ENCODE results near the gene MAGEB17. TPM values are rescaled to one million over a fixed set of nuclear protein-coding genes. Genes with fewer than 3 reads are reported as not detected.
A peak's percentile ranks its signal among the peaks of the same experiment; 100 is the strongest.
"Not testable (repeated sequence)": the region's sequence is repeated elsewhere in the genome, so short reads cannot be mapped to it uniquely, and the experiment has no call there.

The MAGEB17 gene
- total RNA-seq, 1 donor from 2014 or later, result not detected

DNA sequence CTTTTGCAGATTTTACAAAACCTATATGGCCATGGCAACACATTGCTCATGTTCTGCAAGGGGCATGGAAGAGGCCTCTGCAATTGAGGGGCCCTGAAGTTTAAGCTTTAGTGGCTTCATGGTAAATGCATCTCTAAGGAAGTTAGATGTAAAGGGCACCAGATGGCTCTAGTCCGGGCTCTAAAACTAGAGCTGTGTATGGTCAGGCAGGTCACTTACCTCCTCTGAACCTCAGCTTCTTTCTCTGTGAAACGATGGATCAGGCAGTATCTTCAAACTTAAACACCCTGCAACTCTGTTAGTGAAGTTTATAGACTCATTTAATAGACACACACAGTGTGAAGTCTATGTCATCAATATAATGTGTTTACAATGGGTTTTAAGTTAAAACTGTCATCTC is 10.0 kb downstream of the MAGEB17 start:
- FAIRE-seq (no peak), DNase-seq (ENCODE audit: low read depth) (no peak)
- no peaks in the 10 kb centered on the region for H3K27me3 ChIP-seq (ENCODE audit: control insufficient read depth, insufficient read depth, low read length)
- TF ChIP-seq, protein P1, sequence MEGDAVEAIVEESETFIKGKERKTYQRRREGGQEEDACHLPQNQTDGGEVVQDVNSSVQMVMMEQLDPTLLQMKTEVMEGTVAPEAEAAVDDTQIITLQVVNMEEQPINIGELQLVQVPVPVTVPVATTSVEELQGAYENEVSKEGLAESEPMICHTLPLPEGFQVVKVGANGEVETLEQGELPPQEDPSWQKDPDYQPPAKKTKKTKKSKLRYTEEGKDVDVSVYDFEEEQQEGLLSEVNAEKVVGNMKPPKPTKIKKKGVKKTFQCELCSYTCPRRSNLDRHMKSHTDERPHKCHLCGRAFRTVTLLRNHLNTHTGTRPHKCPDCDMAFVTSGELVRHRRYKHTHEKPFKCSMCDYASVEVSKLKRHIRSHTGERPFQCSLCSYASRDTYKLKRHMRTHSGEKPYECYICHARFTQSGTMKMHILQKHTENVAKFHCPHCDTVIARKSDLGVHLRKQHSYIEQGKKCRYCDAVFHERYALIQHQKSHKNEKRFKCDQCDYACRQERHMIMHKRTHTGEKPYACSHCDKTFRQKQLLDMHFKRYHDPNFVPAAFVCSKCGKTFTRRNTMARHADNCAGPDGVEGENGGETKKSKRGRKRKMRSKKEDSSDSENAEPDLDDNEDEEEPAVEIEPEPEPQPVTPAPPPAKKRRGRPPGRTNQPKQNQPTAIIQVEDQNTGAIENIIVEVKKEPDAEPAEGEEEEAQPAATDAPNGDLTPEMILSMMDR (IDR thresholded peaks at IDR 0.05; ENCODE audit: insufficient read depth, low read length, severe bottlenecking), result no peak
- H3K4me3 ChIP-seq (ENCODE audit: low read depth, low read length), result no peak overlapping the region
- H3K36me3 ChIP-seq (ENCODE audit: control insufficient read depth, insufficient read depth, low read length), result no peaks in the 10 kb centered on the region

- DNase-seq (ENCODE audit: low read depth); H3K36me3 ChIP-seq (ENCODE audit: control insufficient read depth, insufficient read depth, low read length); H3K27me3 ChIP-seq (ENCODE audit: control insufficient read depth, insufficient read depth, low read length); H3K4me3 ChIP-seq (ENCODE audit: low read depth, low read length); FAIRE-seq: not testable (repeated sequence)
Observed at GRCh38 chrX:16183843-16184242, 16.6 kb downstream of the MAGEB17 start.

GRCh38 chrX:16185725-16186136 is 18.4 kb downstream of the MAGEB17 start:
- Histone ChIP-seq H3K27me3 (ENCODE audit: control insufficient read depth, insufficient read depth, low read length) (no peaks in the 10 kb centered on the region), H3K4me3 (ENCODE audit: low read depth, low read length) (no peak overlapping the region), H3K36me3 (ENCODE audit: control insufficient read depth, insufficient read depth, low read length) (no peaks in the 10 kb centered on the region)
- DNase-seq (ENCODE audit: low read depth) (peak; percentile 78), FAIRE-seq (no peak)
- TF ChIP-seq, protein P1 (IDR thresholded peaks at IDR 0.05; ENCODE audit: insufficient read depth, low read length, severe bottlenecking), result no peak

GRCh38 chrX:16186380-16187007 is 19.2 kb downstream of the MAGEB17 start:
- no peaks in the 10 kb centered on the region for H3K36me3 ChIP-seq (ENCODE audit: control insufficient read depth, insufficient read depth, low read length)
- no peaks in the 10 kb centered on the region for H3K27me3 ChIP-seq (ENCODE audit: control insufficient read depth, insufficient read depth, low read length)
- TF ChIP-seq, protein P1 (IDR thresholded peaks at IDR 0.05; ENCODE audit: insufficient read depth, low read length, severe bottlenecking), result no peak
- no peak overlapping the region for H3K4me3 ChIP-seq (ENCODE audit: low read depth, low read length)
- FAIRE-seq, result no peak
- DNase-seq (ENCODE audit: low read depth), result peak; percentile 1

- FAIRE-seq (no peak), DNase-seq (ENCODE audit: low read depth) (peak; percentile 36)
- Histone ChIP-seq H3K27me3 (ENCODE audit: control insufficient read depth, insufficient read depth, low read length) (no peaks in the 10 kb centered on the region), H3K36me3 (ENCODE audit: control insufficient read depth, insufficient read depth, low read length) (no peaks in the 10 kb centered on the region), H3K4me3 (ENCODE audit: low read depth, low read length) (no peak overlapping the region)
- TF ChIP-seq, protein P1 (IDR thresholded peaks at IDR 0.05; ENCODE audit: insufficient read depth, low read length, severe bottlenecking), result no peak
Observed at GRCh38 chrX:16187024-16187760, 19.9 kb downstream of the MAGEB17 start.

DNA sequence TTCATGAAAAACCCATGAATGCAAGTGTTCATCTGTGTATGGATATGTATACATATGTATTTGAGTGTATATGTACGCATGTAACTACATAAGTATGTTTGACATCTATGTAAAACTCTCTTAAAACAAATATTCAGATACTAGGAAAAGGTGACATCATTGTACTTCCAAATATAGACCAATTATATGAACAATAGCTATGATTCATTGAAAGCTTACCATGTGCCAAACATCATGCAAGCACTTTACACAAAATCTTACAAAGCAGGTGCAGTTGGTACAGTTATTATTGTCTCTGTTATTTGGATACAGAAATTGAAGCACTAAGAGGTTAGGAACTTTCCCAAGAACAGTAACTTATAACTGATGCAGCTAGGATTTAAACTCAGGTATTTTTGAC is 21.4 kb downstream of the MAGEB17 start:
- Histone ChIP-seq H3K4me3 (ENCODE audit: low read depth, low read length) (no peak overlapping the region), H3K36me3 (ENCODE audit: control insufficient read depth, insufficient read depth, low read length) (no peaks in the 10 kb centered on the region), H3K27me3 (ENCODE audit: control insufficient read depth, insufficient read depth, low read length) (no peaks in the 10 kb centered on the region)
- TF ChIP-seq, protein P1 (IDR thresholded peaks at IDR 0.05; ENCODE audit: insufficient read depth, low read length, severe bottlenecking), result no peak
- FAIRE-seq, result no peak
- peak; percentile 71 for DNase-seq (ENCODE audit: low read depth)

All from bronchial epithelial cell (primary cell).